KMS-11 (cell line): ENCODE results near the gene UQCC2.

ENCODE experiments used
- H2AFZ ChIP-seq: fragments of 200-600 bp; sonication (generic); 2 replicates; pipeline ENCODE4 v1.6.1; 2016; ENCODE audit warnings: antibody characterized with exemption, mixed run types, low read depth
- H3K27ac ChIP-seq: fragments of 200-600 bp; sonication (generic); 2 replicates; pipeline ENCODE4 v1.6.1; 2016; ENCODE audit warnings: mild to moderate bottlenecking, mixed run types
- H3K27me3 ChIP-seq: fragments of 200-600 bp; sonication (generic); 2 replicates; pipeline ENCODE4 v1.6.1; 2017; ENCODE audit warnings: mild to moderate bottlenecking, low read depth, mixed run types, moderate library complexity; ENCODE audit not compliant: insufficient read depth
- H3K36me3 ChIP-seq: fragments of 200-600 bp; sonication (generic); 2 replicates; pipeline ENCODE4 v1.6.1; 2017; ENCODE audit warnings: mild to moderate bottlenecking, mixed run types; ENCODE audit not compliant: insufficient read depth
- H3K4me1 ChIP-seq: fragments of 200-600 bp; sonication (generic); 2 replicates; pipeline ENCODE4 v1.6.1; 2016; ENCODE audit warnings: mild to moderate bottlenecking, low read depth, mixed run types; ENCODE audit not compliant: poor library complexity, severe bottlenecking
- H3K4me2 ChIP-seq: fragments of 200-600 bp; sonication (generic); 2 replicates; pipeline ENCODE4 v1.7.0; 2016; ENCODE audit warnings: mild to moderate bottlenecking, mixed run types
- H3K4me3 ChIP-seq: fragments of 200-600 bp; sonication (generic); IDR thresholded peaks from 2 replicates; pipeline ENCODE4 v1.6.1; 2017; ENCODE audit warnings: low read depth, low read length, mixed read lengths; ENCODE audit not compliant: insufficient read depth
- H3K79me2 ChIP-seq: fragments of 200-600 bp; sonication (generic); 2 replicates; pipeline ENCODE4 v1.6.1; 2016; ENCODE audit warnings: low read depth, mixed run types; ENCODE audit not compliant: insufficient read depth
- H3K9ac ChIP-seq: fragments of 200-600 bp; sonication (generic); 2 replicates; pipeline ENCODE4 v1.6.1; 2016; ENCODE audit warnings: mild to moderate bottlenecking, mixed run types
- H4K20me1 ChIP-seq: fragments of 200-600 bp; sonication (generic); 2 replicates; pipeline ENCODE4 v1.6.1; 2016; ENCODE audit warnings: mild to moderate bottlenecking, mixed run types; ENCODE audit not compliant: insufficient read depth
- CTCF ChIP-seq: fragments of 200-600 bp; sonication (generic); conservative IDR thresholded peaks from 2 replicates; pipeline ENCODE4 v1.6.1; 2017; ENCODE audit warnings: low read depth, mild to moderate bottlenecking, antibody characterized with exemption, low read length, moderate library complexity, mixed read lengths

UQCC2 gene

GRCh38 chr6:33694977-33695376, 16.5 kb downstream of the UQCC2 start:
- Histone ChIP-seq H2AFZ (no peak overlapping the region), H3K27me3 (no peaks in the 10 kb centered on the region), H3K4me3 (no peak overlapping the region), H3K4me1 (no peaks in the 10 kb centered on the region), H3K27ac (no peak overlapping the region), H4K20me1 (no peaks in the 10 kb centered on the region), H3K4me2 (no peak overlapping the region), H3K9ac (no peak overlapping the region), H3K79me2 (no peaks in the 10 kb centered on the region), H3K36me3 (no peaks in the 10 kb centered on the region)
- TF ChIP-seq CTCF = no peak

GRCh38 chr6:33694401-33694931, 17.0 kb downstream of the UQCC2 start:
- no peak for TF ChIP-seq CTCF
- H3K9ac ChIP-seq = no peak overlapping the region
- no peaks in the 10 kb centered on the region for H4K20me1 ChIP-seq
- no peaks in the 10 kb centered on the region for H3K27me3 ChIP-seq
- H3K27ac ChIP-seq = no peak overlapping the region
- H3K79me2 ChIP-seq = no peaks in the 10 kb centered on the region
- H3K4me3 ChIP-seq = no peak overlapping the region
- no peaks in the 10 kb centered on the region for H3K4me1 ChIP-seq
- no peaks in the 10 kb centered on the region for H3K36me3 ChIP-seq
- H3K4me2 ChIP-seq = no peak overlapping the region
- H2AFZ ChIP-seq = no peak overlapping the region

GRCh38 chr6:33693186-33694105, 18.1 kb downstream of the UQCC2 start:
- Histone ChIP-seq H4K20me1 (no peaks in the 10 kb centered on the region), H3K4me3 (no peak overlapping the region), H3K27ac (no peak overlapping the region), H3K79me2 (no peaks in the 10 kb centered on the region), H3K27me3 (no peaks in the 10 kb centered on the region), H3K4me2 (no peak overlapping the region), H3K4me1 (no peaks in the 10 kb centered on the region), H3K9ac (no peak overlapping the region), H3K36me3 (no peaks in the 10 kb centered on the region), H2AFZ (no peak overlapping the region)
- TF ChIP-seq CTCF = no peak

GRCh38 chr6:33692760-33693158, 18.7 kb downstream of the UQCC2 start:
- no peaks in the 10 kb centered on the region for H4K20me1 ChIP-seq
- TF ChIP-seq CTCF = no peak
- no peaks in the 10 kb centered on the region for H3K36me3 ChIP-seq
- H3K27me3 ChIP-seq = no peaks in the 10 kb centered on the region
- no peak overlapping the region for H3K4me3 ChIP-seq
- no peak overlapping the region for H2AFZ ChIP-seq
- no peaks in the 10 kb centered on the region for H3K79me2 ChIP-seq
- H3K27ac ChIP-seq = no peak overlapping the region
- no peak overlapping the region for H3K4me2 ChIP-seq
- no peaks in the 10 kb centered on the region for H3K4me1 ChIP-seq
- no peak overlapping the region for H3K9ac ChIP-seq
